H9 (cell line): ENCODE data around the gene SEH1L. TPM values are rescaled to one million over a fixed set of nuclear protein-coding genes. Genes with fewer than 3 reads are reported as not detected.

Source experiments
- DNase-seq: peaks from one replicate; pipeline ENCODE4 v3.0.0-alpha.2; 2017
- H2AFZ ChIP-seq: one replicate; pipeline ENCODE4 v1.6.1; 2013; ENCODE audit warnings: mild to moderate bottlenecking, low read length, control low read depth, moderate library complexity
- H2AK5ac ChIP-seq: 2 replicates; pipeline ENCODE4 v1.6.1; 2013; ENCODE audit warnings: low read length, control low read depth, mixed read lengths; ENCODE audit not compliant: insufficient read length
- H2BK120ac ChIP-seq: one replicate; pipeline ENCODE4 v1.6.1; 2013; ENCODE audit warnings: low read depth, mild to moderate bottlenecking, low read length, control low read depth, inconsistent platforms; ENCODE audit not compliant: poor library complexity, severe bottlenecking
- H2BK12ac ChIP-seq: 2 replicates; pipeline ENCODE4 v1.6.1; 2013; ENCODE audit warnings: low read length, control low read depth, mixed read lengths, low read depth; ENCODE audit not compliant: insufficient read length
- H2BK15ac ChIP-seq: 2 replicates; pipeline ENCODE4 v1.6.1; 2013; ENCODE audit warnings: low read depth, low read length, control low read depth
- H2BK20ac ChIP-seq: one replicate; pipeline ENCODE4 v1.6.1; 2013; ENCODE audit warnings: low read depth, mild to moderate bottlenecking, low read length, control low read depth, inconsistent platforms; ENCODE audit not compliant: poor library complexity, severe bottlenecking
- H2BK5ac ChIP-seq: 2 replicates; pipeline ENCODE4 v1.6.1; 2013; ENCODE audit warnings: low read length, control low read depth, mixed read lengths; ENCODE audit not compliant: insufficient read length
- H3K14ac ChIP-seq: 2 replicates; pipeline ENCODE4 v1.6.1; 2013; ENCODE audit warnings: low read length, control low read depth; ENCODE audit not compliant: insufficient read depth
- H3K18ac ChIP-seq: 2 replicates; pipeline ENCODE4 v1.6.1; 2013; ENCODE audit warnings: low read depth, mild to moderate bottlenecking, mixed read lengths, low read length, control low read depth; ENCODE audit not compliant: insufficient read length
- H3K23ac ChIP-seq: 2 replicates; pipeline ENCODE4 v1.6.1; 2013; ENCODE audit warnings: low read length, control low read depth, mixed read lengths, low read depth; ENCODE audit not compliant: insufficient read length
- H3K23me2 ChIP-seq: 2 replicates; pipeline ENCODE4 v1.6.1; 2013; ENCODE audit warnings: low read depth, mild to moderate bottlenecking, mixed read lengths, low read length, control low read depth; ENCODE audit not compliant: insufficient read length, poor library complexity, severe bottlenecking
- H3K27ac ChIP-seq: 2 replicates; pipeline ENCODE4 v1.5.1; 2013; ENCODE audit warnings: low read length, control low read depth, mixed read lengths, low read depth; ENCODE audit not compliant: insufficient read length
- H3K27me3 ChIP-seq: 2 replicates; pipeline ENCODE4 v1.6.1; 2013; ENCODE audit warnings: low read length, control low read depth, inconsistent platforms; ENCODE audit not compliant: insufficient read depth
- H3K4ac ChIP-seq: 2 replicates; pipeline ENCODE4 v1.6.1; 2013; ENCODE audit warnings: low read depth, mild to moderate bottlenecking, control low read depth, inconsistent platforms, low read length, moderate library complexity
- H3K4me1 ChIP-seq: 2 replicates; pipeline ENCODE4 v1.6.1; 2013; ENCODE audit warnings: low read length, control low read depth, inconsistent platforms; ENCODE audit not compliant: insufficient read depth
- H3K4me2 ChIP-seq: 2 replicates; pipeline ENCODE4 v1.6.1; 2013; ENCODE audit warnings: low read length, control low read depth, mixed read lengths; ENCODE audit not compliant: insufficient read length, insufficient read depth
- H3K56ac ChIP-seq: 2 replicates; pipeline ENCODE4 v1.6.1; 2013; ENCODE audit warnings: low read depth, mild to moderate bottlenecking, mixed read lengths, low read length, control low read depth; ENCODE audit not compliant: insufficient read length
- H3K79me1 ChIP-seq: 2 replicates; pipeline ENCODE4 v1.6.1; 2013; ENCODE audit warnings: low read depth, mild to moderate bottlenecking, moderate library complexity, low read length, control low read depth, inconsistent platforms; ENCODE audit not compliant: insufficient read depth, poor library complexity, severe bottlenecking
- H3K79me2 ChIP-seq: 2 replicates; pipeline ENCODE4 v1.6.1; 2013; ENCODE audit warnings: low read length, control low read depth, inconsistent platforms; ENCODE audit not compliant: insufficient read depth
- H3K9ac ChIP-seq: 2 replicates; pipeline ENCODE4 v1.6.1; 2013; ENCODE audit warnings: low read length, control low read depth, mixed read lengths; ENCODE audit not compliant: insufficient read length; ENCODE audit errors: extremely low read depth
- H3K9me3 ChIP-seq: one replicate; pipeline ENCODE4 v1.6.1; 2013; ENCODE audit warnings: low read depth, low read length, inconsistent platforms; ENCODE audit not compliant: control insufficient read depth
- H3T11ph ChIP-seq: one replicate; pipeline ENCODE4 v1.6.1; 2013; ENCODE audit warnings: mild to moderate bottlenecking, low read length, control low read depth, inconsistent platforms
- H4K20me1 ChIP-seq: one replicate; pipeline ENCODE4 v1.6.1; 2013; ENCODE audit not compliant: control insufficient read depth, insufficient read length, insufficient read depth
- H4K5ac ChIP-seq: 2 replicates; pipeline ENCODE4 v1.6.1; 2013; ENCODE audit warnings: low read depth, mild to moderate bottlenecking, mixed read lengths, low read length, control low read depth; ENCODE audit not compliant: insufficient read length
- H4K8ac ChIP-seq: replicated peaks from 2 replicates; pipeline ENCODE4 v1.6.1; 2013; ENCODE audit warnings: low read length, control low read depth, mixed read lengths, low read depth; ENCODE audit not compliant: insufficient read length
- H4K91ac ChIP-seq: 2 replicates; pipeline ENCODE4 v1.6.1; 2013; ENCODE audit warnings: low read depth, mild to moderate bottlenecking, moderate library complexity, mixed read lengths, low read length, control low read depth; ENCODE audit not compliant: insufficient read length
- H3K27ac Mint-ChIP-seq, 3 experiments: 2 replicates in 2 of 3; 3 replicates in 1 of 3; pipeline ENCODE4 v1.8.0; 2020 to 2021; ENCODE audit warnings: mixed read lengths in 3 of 3, mild to moderate bottlenecking in 1 of 3, moderate library complexity in 1 of 3
- H3K27me3 Mint-ChIP-seq: 2 replicates; pipeline ENCODE4 v1.8.0; 2021; ENCODE audit warnings: low read depth, mild to moderate bottlenecking, moderate library complexity, mixed read lengths
- H3K36me3 Mint-ChIP-seq, 3 experiments: 2 replicates in 2 of 3; 3 replicates in 1 of 3; pipeline ENCODE4 v1.8.0; 2020 to 2021; ENCODE audit warnings: low read depth in 3 of 3, mixed read lengths in 3 of 3; ENCODE audit not compliant: insufficient read depth in 1 of 3
- H3K4me1 Mint-ChIP-seq, 2 experiments: 2 replicates each; pipeline ENCODE4 v1.8.0; 2020; ENCODE audit warnings: mixed read lengths in 2 of 2
- H3K4me3 Mint-ChIP-seq, 2 experiments: 2 replicates in 1 of 2; 3 replicates in 1 of 2; pipeline ENCODE4 v1.8.0; 2020 to 2021; ENCODE audit warnings: mild to moderate bottlenecking in 2 of 2, mixed read lengths in 2 of 2, moderate library complexity in 1 of 2
- H3K9me3 Mint-ChIP-seq, 2 experiments: 2 replicates in 1 of 2; 3 replicates in 1 of 2; pipeline ENCODE4 v1.8.0; 2020; ENCODE audit warnings: mild to moderate bottlenecking in 2 of 2, mixed read lengths in 2 of 2, moderate library complexity in 1 of 2
- WGBS: extraction: QIAGEN DNeasy Blood & Tissue Kit; methylation state at CpG from one replicate; pipeline ENCODE4 v1.1.7; 2013; ENCODE audit warnings: missing lambda C conversion rate, low lambda C conversion rate, mixed read lengths; ENCODE audit not compliant: insufficient read length; ENCODE audit errors: extremely low coverage; 5-methylcytosine and 5-hydroxymethylcytosine counted together
- total RNA-seq: library from RNA; stranded (reverse); gene quantifications from 2 replicates; pipeline ENCODE4 v1.2.1, GENCODE V29; 2021
- TF ChIP-seq, protein P1 (sequence below): fragments of 200-600 bp; sonication (generic); conservative IDR thresholded peaks from 3 replicates; pipeline ENCODE4 v1.8.0; 2021; ENCODE audit warnings: antibody characterized with exemption, mild to moderate bottlenecking

Gene SEH1L
- total RNA-seq, 1 experiment from 2014 or later: 97.2 TPM

DNA sequence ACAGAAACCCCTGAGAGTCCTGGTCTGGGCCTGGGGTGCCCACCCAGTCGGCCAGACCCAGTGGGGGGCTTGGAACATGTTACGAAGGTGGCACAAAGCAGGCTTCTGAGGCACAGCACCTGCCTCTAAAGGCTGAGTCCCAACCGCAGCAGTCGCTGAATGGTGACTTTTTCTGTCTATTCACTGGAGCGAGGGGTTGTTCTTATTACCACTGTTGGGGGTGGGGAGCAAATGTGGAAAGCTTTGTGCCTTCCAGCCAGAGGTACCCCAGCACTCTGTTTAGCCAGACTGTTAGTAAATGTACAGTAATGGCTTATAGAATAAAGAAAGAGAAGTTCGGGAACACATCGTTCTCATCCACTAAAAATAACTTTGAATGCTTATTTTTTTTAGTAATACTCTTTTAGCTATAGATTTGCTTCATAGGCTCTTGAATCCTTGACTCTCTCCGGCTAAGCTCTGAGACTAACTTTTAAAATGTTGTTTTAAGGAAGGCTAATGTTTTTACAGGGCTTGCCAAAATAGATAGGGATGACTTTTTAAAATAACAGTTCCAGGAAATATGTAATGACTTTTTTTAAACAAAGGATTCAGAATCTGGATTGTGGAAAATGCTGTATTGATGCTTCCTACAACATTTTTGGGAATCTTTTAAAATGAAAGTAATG is 40.4 kb upstream of the SEH1L start:
- no peak overlapping the region for H3K27ac ChIP-seq

More for the DNA sequence above, 40.4 kb upstream of the SEH1L start:
- Histone ChIP-seq H3K56ac (no peak overlapping the region), H4K5ac (no peak overlapping the region), H2AK5ac (no peak overlapping the region), H3K18ac (no peak overlapping the region), H4K91ac (no peak overlapping the region), H3K4ac (no peak overlapping the region), H3K79me1 (no peaks in the 10 kb centered on the region), H4K20me1 (no peaks in the 10 kb centered on the region), H3K27me3 (no peaks in the 10 kb centered on the region), H3K23me2 (no peaks in the 10 kb centered on the region), H3K9me3 (no peaks in the 10 kb centered on the region), H3K9ac (no peak overlapping the region), H2BK5ac (no peak overlapping the region), H2BK20ac (no peak overlapping the region), H3K14ac (no peak overlapping the region), H4K8ac (no peak overlapping the region), H3K4me2 (no peak overlapping the region), H3K79me2 (no peaks in the 10 kb centered on the region), H3T11ph (no peak overlapping the region), H2BK15ac (no peak overlapping the region), H3K4me1 (no peaks in the 10 kb centered on the region), H3K23ac (no peak overlapping the region), H2BK12ac (no peak overlapping the region), H2BK120ac (no peak overlapping the region), H2AFZ (no peak overlapping the region)
- H3K4me1 Mint-ChIP-seq: no peaks in the 10 kb centered on the region; a peak in 1 of 4 replicates
- WGBS: no CpG with 5 or more reads among the region's 8 CpGs
- H3K4me3 Mint-ChIP-seq: no peak overlapping the region
- no peaks in the 10 kb centered on the region for H3K27me3 Mint-ChIP-seq
- H3K9me3 Mint-ChIP-seq: no peaks in the 10 kb centered on the region
- peak overlapping the region in 1 of 3 experiments; percentile 44; a peak in 1 of 7 replicates for H3K27ac Mint-ChIP-seq
- DNase-seq: no peak
- H3K36me3 Mint-ChIP-seq: no peaks in the 10 kb centered on the region
- TF ChIP-seq, protein P1, sequence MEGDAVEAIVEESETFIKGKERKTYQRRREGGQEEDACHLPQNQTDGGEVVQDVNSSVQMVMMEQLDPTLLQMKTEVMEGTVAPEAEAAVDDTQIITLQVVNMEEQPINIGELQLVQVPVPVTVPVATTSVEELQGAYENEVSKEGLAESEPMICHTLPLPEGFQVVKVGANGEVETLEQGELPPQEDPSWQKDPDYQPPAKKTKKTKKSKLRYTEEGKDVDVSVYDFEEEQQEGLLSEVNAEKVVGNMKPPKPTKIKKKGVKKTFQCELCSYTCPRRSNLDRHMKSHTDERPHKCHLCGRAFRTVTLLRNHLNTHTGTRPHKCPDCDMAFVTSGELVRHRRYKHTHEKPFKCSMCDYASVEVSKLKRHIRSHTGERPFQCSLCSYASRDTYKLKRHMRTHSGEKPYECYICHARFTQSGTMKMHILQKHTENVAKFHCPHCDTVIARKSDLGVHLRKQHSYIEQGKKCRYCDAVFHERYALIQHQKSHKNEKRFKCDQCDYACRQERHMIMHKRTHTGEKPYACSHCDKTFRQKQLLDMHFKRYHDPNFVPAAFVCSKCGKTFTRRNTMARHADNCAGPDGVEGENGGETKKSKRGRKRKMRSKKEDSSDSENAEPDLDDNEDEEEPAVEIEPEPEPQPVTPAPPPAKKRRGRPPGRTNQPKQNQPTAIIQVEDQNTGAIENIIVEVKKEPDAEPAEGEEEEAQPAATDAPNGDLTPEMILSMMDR: no peak
